Stomach (tissue), 4 donors: ENCODE results near the gene MREG.

Source experiments
- CTCF ChIP-seq, 7 experiments: fragments of 450-650 bp in 4 of 7; fragments of 200-600 bp in 3 of 7; sonication (generic) in 3 of 7; IDR thresholded peaks; one replicate each; pipeline ENCODE4 v1.5.1; 2016 to 2019; ENCODE audit warnings: antibody characterized with exemption in 7 of 7, control low read depth in 2 of 7, mild to moderate bottlenecking in 1 of 7
- EP300 ChIP-seq: sonication (generic); formaldehyde crosslinking; IDR thresholded peaks from one replicate; pipeline ENCODE4 v1.6.1; 2017; ENCODE audit warnings: antibody characterized with exemption
- POLR2A ChIP-seq, 4 donors: fragments of 450-650 bp; IDR thresholded peaks; one replicate each; pipeline ENCODE4 v1.6.1; 2016; ENCODE audit warnings: antibody characterized with exemption in 4 of 4, control low read depth in 2 of 4, mild to moderate bottlenecking in 1 of 4, moderate library complexity in 1 of 4
- POLR2AphosphoS5 ChIP-seq, 3 donors: sonication (generic); formaldehyde crosslinking; IDR thresholded peaks; one replicate each; pipeline ENCODE4 v1.6.1; 2016; ENCODE audit warnings: antibody characterized with exemption in 3 of 3

DNA sequence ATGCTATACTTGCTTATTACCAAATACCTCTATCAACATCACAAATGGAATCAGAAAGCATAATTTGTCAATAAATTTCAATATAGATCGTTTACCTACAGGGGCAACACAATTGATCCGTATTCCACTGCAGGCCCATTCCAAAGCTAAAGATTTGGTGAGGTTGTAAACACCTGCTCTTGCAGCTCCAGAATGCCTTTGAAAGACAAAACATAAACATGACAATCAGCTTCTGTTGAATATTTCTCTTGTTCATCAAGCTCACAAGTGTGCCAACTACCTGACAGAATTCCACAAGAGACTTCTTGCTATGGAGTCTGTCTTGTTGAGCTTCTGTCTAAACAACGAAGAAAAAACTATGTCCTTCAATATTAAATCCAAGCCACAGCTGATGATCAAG lies 38.0 kb upstream of the MREG start:
- no peak for TF ChIP-seq CTCF (IDR thresholded peaks at IDR 0.05)
- no peak for TF ChIP-seq POLR2AphosphoS5 (IDR thresholded peaks at IDR 0.05)
- TF ChIP-seq POLR2A (IDR thresholded peaks at IDR 0.05), result no peak
- TF ChIP-seq EP300, result no peak
